GM21619 (cell line): ENCODE data around the gene PKM.

ENCODE experiments used
- ATAC-seq: cut with Tn5 transposase; IDR thresholded peaks from one replicate; pipeline ENCODE4 v1.9.1; 2021; ENCODE audit not compliant: unreplicated experiment

PKM gene

DNA sequence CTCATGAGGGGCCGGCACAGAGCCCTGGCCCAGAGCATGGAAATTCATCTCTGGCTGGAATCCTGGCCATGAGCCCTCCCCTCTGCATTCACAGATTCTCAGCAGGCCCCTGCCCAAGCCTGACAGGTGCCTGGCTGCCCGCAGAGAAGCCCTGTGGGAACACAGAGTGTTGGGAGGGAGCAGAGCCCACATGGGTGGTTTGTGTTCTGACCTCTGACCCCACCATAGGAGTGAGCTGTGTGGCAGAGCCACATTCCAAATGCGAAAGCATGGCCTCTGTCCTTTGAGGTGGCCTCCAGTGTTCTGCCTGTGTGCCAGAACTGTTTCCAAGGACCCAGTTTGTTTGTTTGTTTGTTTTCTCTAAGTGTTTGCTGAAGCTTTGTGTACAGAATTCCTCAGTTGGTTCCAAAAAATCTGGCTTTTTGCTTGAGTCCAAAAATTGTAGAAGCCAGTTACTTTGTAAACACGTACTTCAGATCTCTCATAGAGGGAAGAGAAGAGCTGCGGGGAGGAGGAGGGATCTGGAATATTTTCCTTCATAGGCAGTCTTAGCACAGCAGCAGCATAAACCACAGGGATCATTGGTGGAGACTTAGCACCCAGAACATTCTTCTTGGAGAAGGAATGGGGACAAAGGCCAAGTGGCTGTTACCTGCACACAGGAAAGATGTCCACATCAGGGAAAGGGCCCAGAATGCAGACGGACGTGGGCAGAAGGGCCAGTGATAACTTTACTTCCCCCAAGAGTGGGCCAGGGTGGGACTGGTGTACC lies 69.4 kb downstream of the PKM start:
- ATAC-seq = no peak

DNA sequence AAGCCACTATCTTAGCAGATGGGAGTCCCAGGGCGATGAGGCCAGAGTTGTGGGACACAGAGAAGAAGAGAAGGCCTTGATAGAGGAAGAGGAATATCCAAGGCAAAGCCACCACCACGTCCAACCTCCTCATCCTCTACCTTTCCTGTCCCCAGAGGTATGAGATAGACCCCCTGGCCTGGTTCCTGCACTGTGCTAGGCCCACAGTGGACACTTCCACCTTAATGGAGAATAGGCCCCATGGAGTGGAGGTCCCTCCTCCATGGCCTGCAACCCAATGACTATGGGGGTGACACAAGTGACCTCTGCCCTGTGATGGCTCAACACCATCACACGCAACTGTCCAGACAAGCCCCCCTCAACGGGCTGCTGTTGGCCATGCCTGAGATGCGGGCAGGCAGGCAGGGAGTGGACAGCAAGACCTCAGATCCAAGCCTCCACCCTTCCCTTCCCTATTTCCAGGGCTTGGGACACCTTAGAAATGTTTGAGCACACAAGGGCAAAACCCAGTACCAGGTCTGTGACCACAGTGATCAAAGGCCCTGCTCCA lies 70.2 kb downstream of the PKM start:
- ATAC-seq = no peak

DNA sequence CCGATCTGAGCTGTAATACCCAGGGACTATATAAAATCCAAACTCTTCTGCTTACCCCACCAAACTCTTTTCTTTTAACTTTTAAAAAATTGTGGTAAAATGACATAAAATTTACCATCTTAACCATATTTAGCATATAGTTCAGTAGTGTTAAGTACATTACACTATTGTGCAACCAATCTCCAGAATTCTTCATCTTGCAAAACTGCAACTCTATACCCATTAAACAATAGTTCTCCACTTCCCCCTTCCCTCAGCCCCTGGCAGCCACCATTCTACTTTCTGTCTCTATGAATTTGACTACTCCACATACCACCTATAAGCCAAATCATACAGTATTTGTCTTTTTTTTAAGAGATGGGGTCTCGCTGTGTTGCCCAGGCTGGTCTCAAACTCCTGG lies 74.1 kb downstream of the PKM start:
- no peak for ATAC-seq

DNA sequence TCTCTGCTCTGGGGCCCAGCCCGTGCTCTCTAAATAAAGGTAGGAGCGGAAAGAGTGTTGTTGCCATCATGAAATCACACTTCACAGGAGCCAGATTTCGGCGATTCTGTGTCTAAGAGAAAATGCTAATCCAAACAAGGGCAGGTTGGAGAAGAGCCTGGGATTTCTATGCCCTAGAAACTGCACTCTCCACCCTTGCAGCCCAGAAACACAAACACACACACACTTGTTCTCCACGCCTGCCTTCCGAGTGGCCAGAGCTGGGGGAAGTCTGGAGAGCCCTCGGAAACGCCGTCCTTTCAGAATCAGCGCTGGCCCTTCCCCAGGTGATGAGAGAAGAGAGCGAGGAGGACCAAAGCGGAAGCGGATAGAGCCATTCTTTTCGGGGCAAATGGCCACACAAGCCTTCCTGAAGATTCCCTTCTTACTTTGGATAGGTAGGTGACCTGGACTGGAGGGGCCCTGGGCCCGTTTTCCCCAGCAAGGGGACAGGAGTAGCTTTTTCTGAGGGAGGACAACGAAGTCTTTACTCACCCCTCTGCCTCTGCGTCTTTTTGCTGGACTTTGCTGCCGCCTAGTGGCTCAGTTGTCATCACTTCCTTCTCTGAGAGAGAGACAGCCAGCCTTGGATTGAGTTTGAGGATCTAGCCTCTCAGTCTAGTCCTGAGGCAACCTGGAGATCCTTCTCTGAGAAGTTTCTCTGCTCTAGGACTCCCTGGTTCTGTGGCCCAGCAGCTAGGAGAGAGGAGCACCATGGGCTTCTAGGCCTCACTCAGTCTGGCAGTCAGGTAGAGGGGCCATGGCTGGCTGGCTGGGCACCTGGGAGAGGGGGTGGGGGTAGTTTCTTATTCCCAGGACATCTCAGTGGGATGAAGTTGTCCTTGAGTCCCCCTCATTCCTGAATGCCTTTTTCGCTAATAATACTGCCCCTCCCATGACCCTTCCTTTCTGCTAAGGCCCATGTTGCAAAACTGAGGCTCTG lies 75.1 kb downstream of the PKM start:
- ATAC-seq = peak; percentile 80

DNA sequence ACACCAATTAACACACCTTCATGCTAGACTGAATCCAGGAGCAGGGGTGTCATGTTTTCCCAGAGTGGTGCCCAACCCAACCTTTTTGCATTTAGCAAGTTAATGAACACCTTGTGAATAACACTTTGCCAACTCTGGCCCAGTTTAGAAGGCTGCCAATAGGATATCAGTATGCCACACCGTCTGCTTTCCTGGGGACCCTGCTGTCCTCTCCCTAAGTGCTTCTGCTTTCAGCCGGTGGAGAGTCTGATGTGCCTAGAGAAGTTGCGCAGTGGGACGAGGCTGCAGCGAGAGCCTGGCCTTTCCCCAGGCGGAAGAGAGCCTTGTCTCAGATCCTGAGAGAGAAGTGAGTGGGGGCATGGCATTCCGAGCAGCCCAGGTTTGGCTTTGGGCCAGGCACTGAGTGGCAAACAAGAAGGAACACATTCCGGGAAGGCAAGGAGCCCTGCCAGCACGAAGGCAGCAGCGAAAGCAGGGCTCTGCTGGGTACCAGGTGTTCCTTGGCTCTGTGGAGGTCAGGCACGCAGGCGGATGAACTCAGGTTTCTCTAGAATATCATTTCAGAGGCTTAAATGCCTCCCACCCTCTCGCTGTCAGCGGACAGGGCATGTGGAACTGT lies 75.9 kb downstream of the PKM start:
- ATAC-seq = no peak

DNA sequence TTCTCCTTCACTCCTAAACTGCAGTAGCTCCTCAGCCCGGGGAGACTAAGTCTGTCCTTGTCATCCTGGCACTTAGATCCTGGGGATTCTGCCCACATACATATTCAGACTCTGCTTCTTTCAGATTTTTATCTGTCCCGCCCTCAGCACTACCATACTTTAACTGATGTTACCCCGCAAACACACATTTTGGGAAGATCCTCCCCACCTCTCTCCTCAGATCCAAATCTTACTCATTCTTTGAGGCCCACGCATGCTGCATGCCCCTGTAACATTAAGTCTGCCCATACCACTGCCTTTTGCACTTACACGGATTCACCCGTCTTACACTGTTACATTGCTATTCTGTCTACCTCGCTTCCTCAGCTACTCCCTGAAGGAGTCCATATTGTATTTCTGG lies 76.7 kb downstream of the PKM start:
- no peak for ATAC-seq

DNA sequence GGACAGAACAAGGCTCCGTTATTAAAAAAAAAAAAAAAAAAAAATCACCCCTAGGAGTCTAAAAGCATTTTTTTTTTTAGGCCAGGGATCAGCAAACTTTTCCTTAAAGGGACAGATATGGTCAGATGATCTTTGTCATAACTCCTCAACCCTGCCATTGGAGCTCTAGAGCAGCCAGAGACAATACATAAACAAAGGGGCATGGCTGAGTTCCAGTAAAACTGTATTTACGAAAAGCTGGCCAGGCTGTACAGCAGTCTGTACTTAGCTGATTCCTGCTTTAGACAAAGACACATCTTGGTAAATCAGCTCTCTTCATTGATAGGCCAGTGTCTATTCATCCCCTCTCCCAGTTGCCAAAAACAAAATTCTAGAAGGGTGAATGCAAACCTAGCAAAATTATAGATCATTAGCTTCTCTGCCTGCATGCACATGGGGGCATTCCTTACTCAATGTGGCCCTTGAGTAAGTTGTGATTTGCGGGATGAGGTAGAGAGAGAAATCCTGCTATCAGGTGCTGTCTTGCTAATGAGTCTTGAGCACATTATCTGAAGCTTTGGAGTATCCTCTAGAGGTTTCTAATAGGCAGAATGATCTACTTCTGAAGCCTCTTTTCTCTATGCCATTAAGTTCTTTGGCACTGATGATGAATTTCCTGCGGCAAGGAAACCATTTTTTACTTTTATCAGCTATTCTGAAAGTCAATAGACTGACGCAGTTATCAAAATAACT lies 77.6 kb downstream of the PKM start:
- ATAC-seq = no peak
